ENCODE measurements around the gene ITGAX. TPM values are rescaled to one million over a fixed set of nuclear protein-coding genes. Genes with fewer than 3 reads are reported as not detected.

The ITGAX gene
- total RNA-seq, 1 experiment from 2014 or later: 1.1 TPM

- DNase-seq (ENCODE audit: low read depth): no peak
Observed at GRCh38 chr16:31348579-31348978, 6.4 kb upstream of the ITGAX start.

GRCh38 chr16:31350275-31351005 is 4.5 kb upstream of the ITGAX start:
- DNase-seq (ENCODE audit: low read depth): no peak

- DNase-seq (ENCODE audit: low read depth): no peak
Observed at GRCh38 chr16:31351246-31351941, 3.6 kb upstream of the ITGAX start.

- DNase-seq (ENCODE audit: low read depth): peak; percentile 30
Observed at GRCh38 chr16:31351942-31352325, 3.0 kb upstream of the ITGAX start.

- no peak for DNase-seq (ENCODE audit: low read depth)
Observed at GRCh38 chr16:31352376-31353115, 2.4 kb upstream of the ITGAX start.

GRCh38 chr16:31355431-31356100 is 590 bp downstream of the ITGAX start:
- no peak for DNase-seq (ENCODE audit: low read depth)

- no peak for DNase-seq (ENCODE audit: low read depth)
Observed at GRCh38 chr16:31356566-31357323, 1.8 kb downstream of the ITGAX start.

- no peak for DNase-seq (ENCODE audit: low read depth)
Observed at GRCh38 chr16:31357324-31358109, 2.5 kb downstream of the ITGAX start.

- DNase-seq (ENCODE audit: low read depth): no peak
Observed at GRCh38 chr16:31360251-31360650, 5.3 kb downstream of the ITGAX start.

GRCh38 chr16:31361201-31362110 is 6.5 kb downstream of the ITGAX start:
- no peak for DNase-seq (ENCODE audit: low read depth)

- no peak for DNase-seq (ENCODE audit: low read depth)
Observed at GRCh38 chr16:31362476-31363405, 7.8 kb downstream of the ITGAX start.

- DNase-seq (ENCODE audit: low read depth): no peak
Observed at GRCh38 chr16:31363721-31364120, 8.7 kb downstream of the ITGAX start.

GRCh38 chr16:31364421-31364820 is 9.4 kb downstream of the ITGAX start:
- no peak for DNase-seq (ENCODE audit: low read depth)

GRCh38 chr16:31365131-31365865 is 10.3 kb downstream of the ITGAX start:
- DNase-seq (ENCODE audit: low read depth): no peak

- DNase-seq (ENCODE audit: low read depth): no peak
Observed at GRCh38 chr16:31367853-31368252, 12.9 kb downstream of the ITGAX start.

GRCh38 chr16:31371008-31371407 is 16.0 kb downstream of the ITGAX start:
- no peak for DNase-seq (ENCODE audit: low read depth)

- DNase-seq (ENCODE audit: low read depth): no peak
Observed at GRCh38 chr16:31371619-31372484, 16.9 kb downstream of the ITGAX start.
